Erythroblast (primary cell): ENCODE data around the gene GNPTG.

Experiments
- DNase-seq, 2 experiments: peaks; one replicate each; lab custom pipeline; 2025; lab: John Stamatoyannopoulos, UW
- GATA1 ChIP-seq: IDR thresholded peaks from 2 replicates; pipeline ENCODE4 v1.6.1; 2011; ENCODE audit warnings: low read depth, mild to moderate bottlenecking, control low read depth, low read length, moderate library complexity
- POLR2A ChIP-seq: IDR thresholded peaks from 2 replicates; pipeline ENCODE4 v1.6.1; 2011; ENCODE audit warnings: mild to moderate bottlenecking, low read length

Gene GNPTG

DNA sequence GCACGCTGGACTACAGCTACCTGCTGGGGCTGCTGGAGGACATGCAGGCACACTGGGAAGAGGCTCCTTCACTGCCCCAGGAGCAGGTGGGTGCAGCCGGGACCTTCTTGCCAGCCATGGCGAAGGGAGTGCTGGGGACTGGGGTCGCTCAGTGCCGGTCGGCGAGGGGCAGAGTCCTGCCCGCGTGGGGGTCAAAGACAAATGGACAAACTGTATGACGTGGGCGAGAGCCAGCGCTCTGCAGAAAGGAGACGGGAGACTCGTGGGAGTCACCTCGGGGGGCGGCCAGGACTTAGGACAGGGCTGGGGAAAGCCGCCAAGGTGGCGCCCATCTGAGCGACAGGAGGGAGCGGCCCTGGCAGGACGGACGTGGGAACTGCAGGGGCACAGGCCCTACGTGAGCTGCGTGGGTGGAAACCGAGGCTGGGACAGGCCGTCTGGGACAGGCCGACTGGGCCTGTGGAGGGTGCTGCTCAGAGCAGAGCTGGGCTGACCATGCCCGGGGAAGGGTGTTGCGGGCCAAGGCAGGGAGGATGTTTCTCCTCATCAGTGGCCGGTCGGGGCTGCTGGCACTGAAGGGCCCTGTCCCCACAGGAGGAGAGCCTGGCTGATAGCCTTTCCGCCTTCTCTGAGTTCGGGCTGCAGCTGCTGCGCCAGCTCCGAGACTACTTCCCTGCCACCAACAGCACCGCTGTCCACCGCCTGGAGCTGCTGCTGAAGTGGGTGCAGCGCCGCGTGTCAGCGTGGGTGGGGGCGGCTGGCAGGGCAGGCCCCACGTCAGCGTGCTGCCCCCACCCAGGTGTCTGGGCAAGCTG lies 8.1 kb upstream of the GNPTG start:
- TF ChIP-seq POLR2A: no peak
- no peak for TF ChIP-seq GATA1
- DNase-seq: no peak

DNA sequence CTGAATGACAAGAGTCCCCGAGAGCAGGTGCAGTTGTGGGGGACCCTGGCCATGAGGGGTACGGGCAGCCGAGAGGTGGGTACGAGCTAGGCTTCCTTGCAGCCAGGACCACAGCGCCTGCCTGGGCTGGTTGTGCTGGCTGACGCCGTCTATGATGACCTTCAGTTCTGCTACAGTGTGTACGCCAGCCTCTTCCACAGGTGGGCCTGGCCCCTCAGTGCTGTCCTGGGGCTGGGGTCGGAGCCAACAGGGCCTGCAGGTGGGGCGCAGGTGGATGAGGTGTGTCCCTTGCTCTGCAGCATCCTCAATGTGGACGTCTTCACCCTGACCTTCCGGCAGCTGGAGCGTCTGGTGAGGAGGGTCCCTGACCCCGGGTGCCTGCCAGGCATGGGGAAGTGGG lies 7.2 kb upstream of the GNPTG start:
- no peak for DNase-seq
- TF ChIP-seq POLR2A: no peak
- TF ChIP-seq GATA1: no peak

DNA sequence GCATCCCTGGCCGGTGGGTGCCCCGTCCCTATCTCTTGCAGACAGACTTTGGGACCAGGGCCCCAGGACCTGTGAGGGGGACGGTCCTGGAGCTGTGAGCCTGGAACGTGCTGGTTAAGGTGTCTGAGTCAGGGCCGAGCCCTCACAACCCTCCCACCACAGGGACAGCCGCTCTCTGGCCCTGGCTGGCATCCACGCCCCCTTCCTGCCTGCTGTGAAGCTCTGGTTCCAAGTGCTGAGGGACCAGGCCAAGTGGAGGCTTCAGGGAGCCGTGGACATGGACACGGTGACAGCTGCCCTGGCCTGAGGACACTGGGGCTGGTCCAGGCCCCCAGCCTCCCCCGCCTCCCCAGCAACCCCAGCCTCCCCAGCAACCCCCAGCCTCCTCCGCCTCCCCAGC lies 6.6 kb upstream of the GNPTG start:
- DNase-seq: no peak
- no peak for TF ChIP-seq POLR2A
- no peak for TF ChIP-seq GATA1

DNA sequence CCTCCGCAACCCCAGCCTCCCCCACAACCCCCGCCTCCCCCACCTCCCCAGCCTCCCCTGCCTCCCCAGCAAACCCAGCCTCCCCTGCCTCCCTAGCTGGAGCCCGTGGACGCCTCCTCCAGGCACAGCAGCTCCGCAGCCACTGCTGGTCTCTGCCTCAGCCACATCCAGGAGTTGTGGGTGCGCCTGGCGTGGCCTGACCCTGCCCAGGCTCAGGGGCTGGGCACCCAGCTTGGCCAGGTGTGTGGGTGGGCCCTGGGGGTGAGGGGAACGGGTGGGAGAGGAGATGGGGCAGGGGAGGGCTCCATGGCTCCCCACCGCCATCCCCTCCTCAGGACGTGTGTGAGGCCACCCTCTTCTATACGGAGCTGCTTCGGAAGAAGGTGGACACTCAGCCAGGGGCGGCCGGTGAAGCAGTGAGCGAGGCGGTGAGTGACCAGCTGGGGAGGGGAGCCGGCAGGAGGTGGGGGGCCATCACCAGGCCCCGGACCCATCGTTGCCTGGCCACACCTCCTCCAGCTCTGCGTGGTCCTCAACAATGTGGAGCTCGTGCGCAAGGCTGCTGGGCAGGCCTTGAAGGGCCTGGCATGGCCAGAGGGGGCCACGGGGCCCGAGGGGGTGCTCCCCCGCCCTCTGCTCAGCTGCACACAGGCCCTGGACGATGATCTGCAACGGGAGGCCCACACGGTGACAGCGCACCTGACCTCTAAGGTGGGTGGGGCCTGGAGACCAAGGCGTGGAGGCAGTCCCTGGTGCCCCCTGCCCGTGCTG lies 5.9 kb upstream of the GNPTG start:
- no peak for TF ChIP-seq GATA1
- TF ChIP-seq POLR2A: no peak
- DNase-seq: no peak

DNA sequence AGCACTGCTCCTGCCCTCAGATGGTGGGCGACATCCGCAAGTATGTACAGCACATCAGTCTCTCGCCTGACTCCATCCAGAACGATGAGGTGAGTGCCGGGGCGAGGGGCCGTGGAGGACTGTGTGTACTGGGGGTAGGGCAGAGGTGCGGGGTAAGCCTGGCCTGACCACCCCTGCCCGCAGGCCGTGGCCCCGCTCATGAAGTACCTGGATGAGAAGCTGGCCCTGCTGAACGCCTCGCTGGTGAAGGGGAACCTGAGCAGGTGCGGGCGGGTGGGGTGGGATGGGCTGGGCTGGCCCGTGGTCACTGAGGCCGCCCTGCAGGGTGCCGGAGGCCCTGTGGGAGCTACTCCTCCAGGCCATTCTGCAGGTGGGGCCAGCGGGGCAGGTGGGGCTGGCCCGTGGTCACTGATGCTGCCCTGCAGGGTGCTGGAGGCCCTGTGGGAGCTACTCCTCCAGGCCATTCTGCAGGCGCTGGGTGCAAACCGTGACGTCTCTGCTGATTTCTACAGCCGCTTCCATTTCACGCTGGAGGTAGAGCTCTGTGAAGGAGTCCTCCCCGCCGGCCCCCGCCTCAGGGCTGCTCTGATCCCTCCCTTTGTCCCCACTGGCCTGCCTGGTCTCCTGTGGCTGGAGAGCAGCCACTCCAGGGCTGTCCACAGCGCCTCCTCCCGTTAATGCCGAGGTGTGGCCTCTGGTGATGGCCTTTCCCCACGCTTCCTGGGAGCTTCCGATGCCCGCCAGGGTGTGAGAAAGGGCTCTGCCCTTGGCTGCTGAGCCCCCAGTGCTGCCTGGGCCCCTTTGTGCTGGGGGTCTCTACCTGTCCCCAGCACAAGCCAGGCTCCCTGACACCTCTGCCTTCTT lies 5.1 kb upstream of the GNPTG start:
- TF ChIP-seq POLR2A (no peak), GATA1 (no peak)
- DNase-seq: no peak

DNA sequence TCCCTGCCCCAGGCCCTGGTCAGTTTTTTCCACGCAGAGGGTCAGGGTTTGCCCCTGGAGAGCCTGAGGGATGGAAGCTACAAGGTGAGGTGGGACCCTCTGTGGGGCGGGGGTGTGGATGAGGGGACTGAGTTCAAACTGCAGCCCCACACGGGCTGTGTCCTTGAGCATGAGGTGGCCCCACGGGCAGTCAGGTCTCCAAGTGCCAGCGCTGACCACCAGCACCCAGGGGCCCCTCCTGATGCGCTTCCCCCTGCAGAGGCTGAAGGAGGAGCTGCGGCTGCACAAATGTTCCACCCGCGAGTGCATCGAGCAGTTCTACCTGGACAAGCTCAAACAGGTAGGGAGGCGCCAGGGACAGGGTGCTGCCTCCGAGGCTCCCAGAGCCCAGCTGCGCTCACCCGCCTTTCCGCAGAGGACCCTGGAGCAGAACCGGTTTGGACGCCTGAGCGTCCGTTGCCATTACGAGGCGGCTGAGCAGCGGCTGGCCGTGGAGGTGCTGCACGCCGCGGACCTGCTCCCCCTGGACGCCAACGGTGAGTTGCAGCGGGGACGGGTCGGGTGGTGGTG lies 4.4 kb upstream of the GNPTG start:
- DNase-seq: no peak
- TF ChIP-seq POLR2A (no peak), GATA1 (no peak)

DNA sequence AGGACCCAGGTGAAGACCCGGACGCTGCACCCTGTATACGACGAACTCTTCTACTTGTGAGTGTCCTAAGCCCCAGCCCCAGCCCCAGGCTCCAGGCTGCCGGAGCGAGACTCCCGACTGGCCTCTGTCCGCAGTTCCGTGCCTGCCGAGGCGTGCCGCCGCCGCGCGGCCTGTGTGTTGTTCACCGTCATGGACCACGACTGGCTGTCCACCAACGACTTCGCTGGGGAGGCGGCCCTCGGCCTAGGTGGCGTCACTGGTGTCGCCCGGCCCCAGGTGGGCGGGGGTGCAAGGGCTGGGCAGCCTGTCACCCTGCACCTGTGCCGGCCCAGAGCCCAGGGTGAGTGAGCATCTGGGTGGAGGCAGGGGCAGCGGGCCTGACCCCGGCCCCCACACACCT lies 3.8 kb upstream of the GNPTG start:
- TF ChIP-seq POLR2A (no peak), GATA1 (no peak)
- no peak for DNase-seq

DNA sequence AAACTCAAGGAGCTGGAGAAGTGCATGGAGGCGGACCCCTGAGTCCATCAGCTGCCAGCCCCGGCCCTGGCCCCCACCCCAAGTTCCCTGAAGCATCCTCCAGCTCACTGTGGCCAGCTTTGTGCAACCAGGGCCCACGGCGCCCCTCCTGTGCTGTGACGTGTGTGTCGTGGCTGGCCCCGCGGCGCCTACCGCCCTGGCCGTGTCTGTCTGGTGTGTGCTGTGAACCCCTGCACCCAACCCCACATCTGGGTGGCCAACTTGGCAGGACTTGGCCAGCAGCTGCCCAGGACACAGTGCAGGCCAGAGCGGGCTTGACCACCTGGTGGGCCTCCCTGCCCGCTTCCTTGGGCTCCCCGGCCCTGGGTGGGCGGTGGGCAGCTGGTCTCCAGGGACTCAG lies 3.3 kb upstream of the GNPTG start:
- DNase-seq: no peak
- TF ChIP-seq GATA1 (no peak), POLR2A (no peak)

DNA sequence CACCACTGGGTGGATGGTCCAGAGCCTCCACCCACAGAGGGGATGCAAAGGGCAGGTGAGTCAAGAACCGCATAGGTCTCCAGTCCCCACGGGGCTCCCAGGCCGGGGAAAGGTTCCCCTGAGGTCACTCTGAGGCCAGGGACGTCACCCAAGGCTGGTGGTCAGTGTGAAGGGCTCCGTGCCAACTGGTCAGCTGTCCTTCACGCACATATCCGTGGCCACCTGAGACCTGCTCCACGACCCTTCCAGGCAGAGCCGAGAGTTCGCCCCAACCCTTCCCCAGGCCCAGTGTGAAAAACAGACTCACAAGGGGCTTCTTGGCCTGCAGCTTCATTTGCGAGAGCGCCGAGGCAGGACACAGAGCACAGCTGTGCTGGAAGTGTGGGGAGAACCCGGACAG lies 2.8 kb upstream of the GNPTG start:
- DNase-seq: no peak
- no peak for TF ChIP-seq POLR2A
- no peak for TF ChIP-seq GATA1

DNA sequence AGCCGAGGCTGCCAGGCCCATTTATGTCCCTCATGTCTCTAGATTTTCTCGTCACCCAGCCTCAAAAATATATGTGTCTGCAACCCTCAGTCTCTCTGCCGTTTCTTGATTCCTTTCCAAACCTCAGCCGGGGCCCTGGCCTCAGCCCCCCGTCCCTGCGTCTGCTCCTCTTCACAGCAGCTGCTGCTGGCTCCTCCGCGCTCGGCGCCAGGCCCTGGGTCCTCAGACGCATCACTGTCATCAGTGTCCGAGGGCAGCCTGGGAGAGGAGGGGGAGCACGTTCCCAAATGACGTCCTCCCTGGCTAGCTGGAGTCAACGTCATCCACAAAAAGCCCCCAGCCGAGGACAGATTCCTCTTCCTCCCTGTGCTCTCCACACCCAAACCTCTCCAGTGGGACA lies 2.4 kb upstream of the GNPTG start:
- no peak for TF ChIP-seq GATA1
- DNase-seq: no peak

DNA sequence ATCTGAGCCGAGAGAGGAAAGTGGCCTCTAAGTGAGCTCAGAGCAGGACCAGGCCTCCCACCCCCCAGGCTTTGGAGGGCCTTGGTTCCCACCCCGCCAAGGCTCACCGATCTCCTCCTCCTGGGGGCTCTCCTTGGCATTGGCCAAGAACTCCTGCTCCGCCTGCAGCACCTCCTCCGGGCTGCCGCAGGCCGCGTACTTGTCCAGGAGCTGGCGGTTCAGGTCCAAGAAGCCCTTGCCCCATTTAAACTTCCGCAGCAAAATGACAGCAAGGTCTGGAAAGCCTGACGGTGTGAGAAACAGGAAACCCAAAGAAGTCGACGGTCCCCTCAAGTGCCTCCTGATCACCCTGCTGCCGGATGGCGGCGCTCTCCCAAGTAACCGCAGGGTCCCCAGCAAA lies 1.8 kb upstream of the GNPTG start:
- TF ChIP-seq GATA1 (no peak), POLR2A (no peak)
- DNase-seq: no peak

DNA sequence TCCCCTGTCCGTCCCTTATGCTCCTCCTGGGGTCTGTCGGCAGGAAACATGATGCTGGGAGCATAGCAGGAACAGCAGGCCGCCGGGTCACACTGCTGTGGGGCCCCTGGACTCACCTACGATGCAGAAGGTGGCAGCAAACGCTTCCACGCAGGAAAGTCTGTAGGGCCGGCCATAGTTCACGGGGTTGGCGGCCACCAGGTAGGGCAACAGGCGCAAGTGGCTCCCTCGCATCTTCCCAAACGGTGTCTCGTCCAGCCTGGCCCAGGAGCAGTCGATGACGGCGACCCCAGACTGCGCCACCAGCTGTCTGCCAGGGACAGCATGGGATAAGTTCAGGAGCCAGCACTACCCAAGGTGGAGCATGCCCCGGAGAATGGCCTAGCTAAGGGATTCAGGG lies 1.0 kb upstream of the GNPTG start:
- no peak for TF ChIP-seq POLR2A
- no peak for TF ChIP-seq GATA1
- no peak for DNase-seq

DNA sequence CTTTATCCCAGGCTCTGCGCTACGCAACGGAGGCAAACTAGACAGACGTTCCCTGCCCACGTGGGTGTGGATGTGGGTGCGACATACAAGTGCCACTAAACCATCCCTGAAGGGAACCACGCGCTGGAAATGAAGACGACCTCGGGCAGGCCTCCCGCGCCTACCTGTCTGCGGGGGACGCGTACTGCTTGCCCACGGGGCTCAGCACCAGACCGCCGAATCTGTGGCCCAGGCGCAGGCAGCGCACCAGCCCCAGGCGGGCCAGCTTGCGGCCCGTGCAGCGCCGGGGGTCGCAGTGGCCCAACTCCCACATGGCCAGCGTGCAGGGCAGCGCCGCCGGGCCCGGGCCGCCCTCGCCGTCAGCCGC lies 533 bp upstream of the GNPTG start:
- DNase-seq: peak; percentile 51 to 56

More for the DNA sequence above, 533 bp upstream of the GNPTG start:
- TF ChIP-seq POLR2A (no peak), GATA1 (no peak)
